ENCODE measurements around the gene HMGCR. TPM values are rescaled to one million over a fixed set of nuclear protein-coding genes. Genes with fewer than 3 reads are reported as not detected.

The HMGCR gene
- total and polyA plus RNA-seq, 2 donors from 2014 or later: 16.4 to 39.0 TPM

DNA sequence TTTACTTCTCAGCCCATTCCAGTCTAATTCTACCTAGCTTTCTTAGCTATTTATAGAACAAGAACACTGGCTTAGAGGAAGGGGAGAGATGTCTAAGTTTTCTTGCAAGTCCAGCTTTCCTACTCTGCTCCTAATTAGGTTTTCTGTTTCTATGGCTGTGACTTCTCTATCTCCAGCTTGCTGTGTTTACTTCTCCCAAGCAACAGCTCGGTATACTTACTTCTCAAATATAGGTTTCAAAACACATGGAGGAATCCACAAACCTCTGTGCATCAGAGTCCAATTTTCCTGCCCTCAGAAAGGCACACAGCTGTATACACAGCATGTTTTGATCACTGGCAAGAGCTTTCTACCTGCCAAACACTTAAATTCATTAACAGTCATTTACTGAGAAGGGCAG is 17.4 kb upstream of the HMGCR start:
- Histone ChIP-seq H3K27me3 (ENCODE audit: control insufficient read depth, insufficient read depth, low read length) (no peaks in the 10 kb centered on the region), H3K9ac (ENCODE audit: low read length in 3 of 3) (no peak overlapping the region), H3K4me1 (ENCODE audit: control insufficient read depth in 2 of 3, insufficient read depth in 2 of 3, low read depth in 1 of 3, low read length in 3 of 3) (peaks cover 0 to 10% (median 3%) of the 10 kb centered on the region in 3 donors), H3K27ac (ENCODE audit: low read depth in 2 of 2, low read length in 2 of 2) (peak overlapping the region in 1 of 2 donors; percentile 5), H3K4me3 (ENCODE audit: low read length in 3 of 3) (no peak overlapping the region), H3K9me3 (ENCODE audit: control insufficient read depth in 2 of 3, insufficient read depth in 1 of 3, low read length in 3 of 3) (no peaks in the 10 kb centered on the region), H3K36me3 (ENCODE audit: control insufficient read depth in 2 of 3, insufficient read depth in 3 of 3, low read length in 3 of 3) (no peaks in the 10 kb centered on the region)
- no peak for FAIRE-seq
- TF ChIP-seq, protein P1, sequence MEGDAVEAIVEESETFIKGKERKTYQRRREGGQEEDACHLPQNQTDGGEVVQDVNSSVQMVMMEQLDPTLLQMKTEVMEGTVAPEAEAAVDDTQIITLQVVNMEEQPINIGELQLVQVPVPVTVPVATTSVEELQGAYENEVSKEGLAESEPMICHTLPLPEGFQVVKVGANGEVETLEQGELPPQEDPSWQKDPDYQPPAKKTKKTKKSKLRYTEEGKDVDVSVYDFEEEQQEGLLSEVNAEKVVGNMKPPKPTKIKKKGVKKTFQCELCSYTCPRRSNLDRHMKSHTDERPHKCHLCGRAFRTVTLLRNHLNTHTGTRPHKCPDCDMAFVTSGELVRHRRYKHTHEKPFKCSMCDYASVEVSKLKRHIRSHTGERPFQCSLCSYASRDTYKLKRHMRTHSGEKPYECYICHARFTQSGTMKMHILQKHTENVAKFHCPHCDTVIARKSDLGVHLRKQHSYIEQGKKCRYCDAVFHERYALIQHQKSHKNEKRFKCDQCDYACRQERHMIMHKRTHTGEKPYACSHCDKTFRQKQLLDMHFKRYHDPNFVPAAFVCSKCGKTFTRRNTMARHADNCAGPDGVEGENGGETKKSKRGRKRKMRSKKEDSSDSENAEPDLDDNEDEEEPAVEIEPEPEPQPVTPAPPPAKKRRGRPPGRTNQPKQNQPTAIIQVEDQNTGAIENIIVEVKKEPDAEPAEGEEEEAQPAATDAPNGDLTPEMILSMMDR (IDR thresholded peaks at IDR 0.05; ENCODE audit: borderline replicate concordance, extremely low read depth, insufficient read depth): no peak
- DNase-seq: no peak
- intact Hi-C loops (cut with DNase I): no loop called here

DNA sequence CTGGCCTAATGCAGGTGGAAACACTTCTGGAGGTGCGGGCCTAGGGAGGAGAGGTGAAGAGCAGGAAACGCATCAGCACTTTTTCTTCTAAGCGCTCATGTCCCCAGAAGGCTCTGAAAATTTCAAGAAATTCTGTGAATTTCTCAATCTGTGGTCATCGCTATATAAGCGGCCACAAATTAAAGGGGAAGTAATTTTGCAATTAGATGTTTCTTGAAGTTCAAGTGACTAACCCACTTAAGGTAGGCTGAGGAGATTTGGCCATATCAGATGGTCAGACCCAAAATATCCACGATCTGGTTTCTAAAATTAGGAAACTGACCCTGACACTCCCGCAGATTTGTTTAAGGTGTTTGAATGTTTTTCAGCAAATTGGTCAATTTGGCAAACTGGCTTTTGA is 16.6 kb upstream of the HMGCR start:
- Histone ChIP-seq H3K9ac (ENCODE audit: low read length in 3 of 3) (peak overlapping the region in 1 of 3 donors; percentile 10), H3K36me3 (ENCODE audit: control insufficient read depth in 2 of 3, insufficient read depth in 3 of 3, low read length in 3 of 3) (no peaks in the 10 kb centered on the region), H3K27ac (ENCODE audit: low read depth in 2 of 2, low read length in 2 of 2) (peak overlapping the region in 1 of 2 donors; percentile 73), H3K9me3 (ENCODE audit: control insufficient read depth in 2 of 3, insufficient read depth in 1 of 3, low read length in 3 of 3) (no peaks in the 10 kb centered on the region), H3K4me1 (ENCODE audit: control insufficient read depth in 2 of 3, insufficient read depth in 2 of 3, low read depth in 1 of 3, low read length in 3 of 3) (peaks cover 0 to 10% (median 3%) of the 10 kb centered on the region in 3 donors), H3K27me3 (ENCODE audit: control insufficient read depth, insufficient read depth, low read length) (no peaks in the 10 kb centered on the region), H3K4me3 (ENCODE audit: low read length in 3 of 3) (no peak overlapping the region)
- TF ChIP-seq, protein P1 (IDR thresholded peaks at IDR 0.05; ENCODE audit: borderline replicate concordance, extremely low read depth, insufficient read depth): no peak
- DNase-seq (no peak), FAIRE-seq (no peak)
- intact Hi-C loops (cut with DNase I): no loop called here

DNA sequence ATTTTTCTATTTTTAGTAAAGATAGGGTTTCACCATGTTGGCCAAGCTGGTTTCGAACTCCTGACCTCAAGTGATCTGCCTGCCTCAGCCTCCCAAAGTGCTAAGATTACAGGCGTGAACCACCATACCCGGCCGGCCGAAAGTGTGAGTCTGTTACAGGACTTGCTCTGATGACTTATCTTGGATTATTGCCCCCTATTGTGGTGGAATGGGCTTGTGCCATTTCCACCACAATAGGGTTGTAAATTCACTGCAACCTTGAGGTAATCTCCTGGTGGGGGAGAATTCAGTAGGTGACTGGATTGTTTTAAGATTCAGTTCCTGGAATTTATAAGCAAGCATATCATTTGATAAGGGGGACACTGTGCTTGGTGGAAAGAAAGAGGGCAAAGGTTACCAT is 15.0 kb upstream of the HMGCR start:
- H3K36me3 ChIP-seq (ENCODE audit: control insufficient read depth in 2 of 3, insufficient read depth in 3 of 3, low read length in 3 of 3): no peaks in the 10 kb centered on the region
- no peak for FAIRE-seq
- no peak overlapping the region for H3K27ac ChIP-seq (ENCODE audit: low read depth in 2 of 2, low read length in 2 of 2)
- H3K9me3 ChIP-seq (ENCODE audit: control insufficient read depth in 2 of 3, insufficient read depth in 1 of 3, low read length in 3 of 3): no peaks in the 10 kb centered on the region
- intact Hi-C loops (cut with DNase I): no loop called here
- TF ChIP-seq, protein P1 (IDR thresholded peaks at IDR 0.05; ENCODE audit: borderline replicate concordance, extremely low read depth, insufficient read depth): no peak
- H3K4me3 ChIP-seq (ENCODE audit: low read length in 3 of 3): no peak overlapping the region
- H3K9ac ChIP-seq (ENCODE audit: low read length in 3 of 3): no peak overlapping the region
- DNase-seq: no peak
- no peaks in the 10 kb centered on the region for H3K27me3 ChIP-seq (ENCODE audit: control insufficient read depth, insufficient read depth, low read length)
- peaks cover 0 to 10% (median 3%) of the 10 kb centered on the region in 3 donors for H3K4me1 ChIP-seq (ENCODE audit: control insufficient read depth in 2 of 3, insufficient read depth in 2 of 3, low read depth in 1 of 3, low read length in 3 of 3)

DNA sequence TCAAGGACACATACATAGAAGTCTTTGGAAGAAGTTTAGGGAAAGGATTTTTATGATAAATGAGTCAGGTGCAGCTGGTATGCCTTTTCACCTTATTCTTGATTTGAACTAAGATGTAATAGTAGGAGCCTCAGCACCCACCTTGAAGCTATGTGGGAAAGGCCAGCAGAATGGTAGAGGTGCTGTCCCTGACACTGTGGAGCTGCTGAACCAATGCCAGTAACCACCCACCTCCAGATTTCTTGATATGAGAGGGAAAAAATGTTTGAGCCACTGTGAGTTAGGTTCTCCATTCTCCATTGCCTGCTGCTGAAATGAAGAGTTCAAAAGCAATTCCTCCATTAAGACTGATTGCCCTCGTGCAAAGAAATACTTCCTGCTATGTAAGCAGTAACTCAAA is 12.2 kb upstream of the HMGCR start:
- Histone ChIP-seq H3K27ac (ENCODE audit: low read depth in 2 of 2, low read length in 2 of 2) (no peak overlapping the region), H3K36me3 (ENCODE audit: control insufficient read depth in 2 of 3, insufficient read depth in 3 of 3, low read length in 3 of 3) (no peaks in the 10 kb centered on the region), H3K27me3 (ENCODE audit: control insufficient read depth, insufficient read depth, low read length) (no peaks in the 10 kb centered on the region), H3K4me1 (ENCODE audit: control insufficient read depth in 2 of 3, insufficient read depth in 2 of 3, low read depth in 1 of 3, low read length in 3 of 3) (peaks cover 0 to 10% (median 3%) of the 10 kb centered on the region in 3 donors), H3K9me3 (ENCODE audit: control insufficient read depth in 2 of 3, insufficient read depth in 1 of 3, low read length in 3 of 3) (no peaks in the 10 kb centered on the region), H3K9ac (ENCODE audit: low read length in 3 of 3) (no peak overlapping the region), H3K4me3 (ENCODE audit: low read length in 3 of 3) (no peak overlapping the region)
- DNase-seq (no peak), FAIRE-seq (no peak)
- TF ChIP-seq, protein P1 (IDR thresholded peaks at IDR 0.05; ENCODE audit: borderline replicate concordance, extremely low read depth, insufficient read depth): no peak
- intact Hi-C loops (cut with DNase I): no loop called here
